Panc1 (cell line): Measurements from ENCODE around the gene BAD. TPM values are rescaled to one million over a fixed set of nuclear protein-coding genes. Genes with fewer than 3 reads are reported as not detected.

Experiments used
- ATAC-seq: fragments of 200-7000 bp; cut with Tn5 transposase; 2 replicates; pipeline ENCODE4 v1.9.1; 2020; ENCODE audit warnings: mild to moderate bottlenecking, moderate library complexity
- BruUV-seq: library from RNA; stranded (reverse); fragments of 400-500 nt; replicated peaks from 2 replicates; lab custom pipeline; 2021; lab: Mats Ljungman, UMichigan
- CTCF ChIA-PET: fragments of 300-600 bp; sonication (Branson Sonifier 250); formaldehyde crosslinking; loops from one replicate; lab custom pipeline; 2022; ENCODE audit warnings: antibody characterized with exemption; lab: Charles Lee
- POLR2A ChIA-PET: fragments of 300-600 bp; sonication (Branson Sonifier 250); formaldehyde crosslinking; loops from one replicate; lab custom pipeline; 2022; ENCODE audit warnings: antibody characterized with exemption; lab: Charles Lee
- DNase-seq: peaks from one replicate; pipeline ENCODE4 v3.0.0-alpha.2; 2010; ENCODE audit warnings: low read depth, low spot score
- H3K27ac ChIP-seq: 2 replicates; pipeline ENCODE4 v1.5.1; 2011; ENCODE audit warnings: mild to moderate bottlenecking, low read length, inconsistent platforms
- H3K27me3 ChIP-seq: fragments of 200-500 bp; sonication (Bioruptor generic); 2 replicates; pipeline ENCODE4 v1.6.0; 2014; ENCODE audit warnings: low read length, inconsistent platforms; ENCODE audit not compliant: control insufficient read depth, insufficient read depth
- H3K36me3 ChIP-seq: fragments of 200-500 bp; sonication (Bioruptor generic); 2 replicates; pipeline ENCODE4 v1.5.1; 2014; ENCODE audit warnings: inconsistent platforms, mild to moderate bottlenecking, low read length, moderate library complexity; ENCODE audit not compliant: control insufficient read depth, insufficient read depth
- H3K4me1 ChIP-seq: 2 replicates; pipeline ENCODE4 v1.5.1; 2011; ENCODE audit warnings: inconsistent platforms, mild to moderate bottlenecking, low read length, moderate library complexity; ENCODE audit not compliant: control insufficient read depth, insufficient read depth
- H3K4me3 ChIP-seq, 2 experiments: 2 replicates each; pipeline ENCODE4 v1.5.1; 2011 to 2012; ENCODE audit warnings: low read depth in 2 of 2, low read length in 2 of 2, mild to moderate bottlenecking in 2 of 2, inconsistent platforms in 1 of 2, moderate library complexity in 1 of 2
- H3K9me3 ChIP-seq: fragments of 200-500 bp; sonication (Bioruptor generic); 2 replicates; pipeline ENCODE4 v1.5.1; 2014; ENCODE audit warnings: low read depth, mild to moderate bottlenecking, inconsistent platforms, low read length, moderate library complexity; ENCODE audit not compliant: control insufficient read depth, insufficient read depth
- POLR2AphosphoS5 ChIP-seq: IDR thresholded peaks from 2 replicates; pipeline ENCODE4 v1.6.1; 2012; ENCODE audit warnings: mild to moderate bottlenecking, low read depth, low read length, moderate library complexity
- SIN3A ChIP-seq: IDR thresholded peaks from 2 replicates; pipeline ENCODE4 v1.6.1; 2012; ENCODE audit warnings: low read depth, mild to moderate bottlenecking, low read length, moderate library complexity, borderline replicate concordance; ENCODE audit not compliant: insufficient read depth
- TCF7L2 ChIP-seq: IDR thresholded peaks from 2 replicates; pipeline ENCODE4 v1.6.1; 2011; ENCODE audit warnings: mild to moderate bottlenecking, low read depth, low read length, inconsistent platforms
- in situ Hi-C: cut with HindIII; loops from 2 replicates; pipeline ENCODE4 v1.10.0; 2016; ENCODE audit warnings: low sequenced_read_pairs, low pct_unique_long_range_greater_than_20kb
- intact Hi-C: fragments of 100-400 bp; cut with micrococcal nuclease; formaldehyde crosslinking; loops from one replicate; pipeline ENCODE4 v1.10.0; 2022; ENCODE audit not compliant: unreplicated experiment
- total RNA-seq: library from RNA; stranded (reverse); gene quantifications from one replicate; pipeline ENCODE4 v1.2.1, GENCODE V29; 2021; ENCODE audit not compliant: unreplicated experiment
- TF ChIP-seq, protein P1 (sequence below): fragments of 450-650 bp; IDR thresholded peaks from 2 replicates; pipeline ENCODE4 v1.5.1; 2017; ENCODE audit warnings: mild to moderate bottlenecking
- TF ChIP-seq, protein P2 (sequence below), 2 experiments: IDR thresholded peaks; 2 replicates each; pipeline ENCODE4 v1.6.1; 2011 to 2012; ENCODE audit warnings: low read depth in 2 of 2, control low read depth in 1 of 2, low read length in 1 of 2, mild to moderate bottlenecking in 1 of 2, moderate library complexity in 1 of 2; ENCODE audit not compliant: insufficient read depth in 1 of 2

Gene BAD
- total RNA-seq, 1 experiment from 2014 or later: 77.7 TPM

DNA sequence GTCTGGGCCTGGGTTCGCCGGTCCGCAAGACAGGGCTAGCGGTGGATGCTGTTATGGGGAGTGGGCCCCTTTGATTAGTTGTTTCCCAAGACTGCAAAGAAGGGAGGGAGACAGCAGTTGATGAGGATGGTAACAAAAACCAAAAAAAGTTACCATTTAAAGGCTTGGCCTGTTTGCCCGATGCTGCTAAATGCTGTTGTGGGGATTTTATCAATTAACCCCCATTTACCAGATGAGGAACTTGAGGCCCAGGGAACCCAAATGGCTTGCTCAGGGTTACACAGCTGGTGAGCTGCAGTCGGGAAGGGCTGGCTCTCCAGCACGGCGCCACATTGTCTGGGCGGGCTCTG lies 61.8 kb downstream of the BAD start:
- no peak for ATAC-seq
- no peak for DNase-seq
- BruUV-seq: no TSS peak
- CTCF ChIA-PET: no interaction called here
- Histone ChIP-seq H3K36me3 (peaks cover 2% of the 10 kb centered on the region), H3K27me3 (no peaks in the 10 kb centered on the region), H3K27ac (no peak overlapping the region), H3K4me3 (no peak overlapping the region), H3K4me1 (peaks cover 5% of the 10 kb centered on the region), H3K9me3 (no peaks in the 10 kb centered on the region)
- in situ Hi-C loops (no loop called here), intact Hi-C loops (no loop called here)
- POLR2A ChIA-PET: no interaction called here
- TF ChIP-seq, protein P1, sequence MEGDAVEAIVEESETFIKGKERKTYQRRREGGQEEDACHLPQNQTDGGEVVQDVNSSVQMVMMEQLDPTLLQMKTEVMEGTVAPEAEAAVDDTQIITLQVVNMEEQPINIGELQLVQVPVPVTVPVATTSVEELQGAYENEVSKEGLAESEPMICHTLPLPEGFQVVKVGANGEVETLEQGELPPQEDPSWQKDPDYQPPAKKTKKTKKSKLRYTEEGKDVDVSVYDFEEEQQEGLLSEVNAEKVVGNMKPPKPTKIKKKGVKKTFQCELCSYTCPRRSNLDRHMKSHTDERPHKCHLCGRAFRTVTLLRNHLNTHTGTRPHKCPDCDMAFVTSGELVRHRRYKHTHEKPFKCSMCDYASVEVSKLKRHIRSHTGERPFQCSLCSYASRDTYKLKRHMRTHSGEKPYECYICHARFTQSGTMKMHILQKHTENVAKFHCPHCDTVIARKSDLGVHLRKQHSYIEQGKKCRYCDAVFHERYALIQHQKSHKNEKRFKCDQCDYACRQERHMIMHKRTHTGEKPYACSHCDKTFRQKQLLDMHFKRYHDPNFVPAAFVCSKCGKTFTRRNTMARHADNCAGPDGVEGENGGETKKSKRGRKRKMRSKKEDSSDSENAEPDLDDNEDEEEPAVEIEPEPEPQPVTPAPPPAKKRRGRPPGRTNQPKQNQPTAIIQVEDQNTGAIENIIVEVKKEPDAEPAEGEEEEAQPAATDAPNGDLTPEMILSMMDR: no peak
- TF ChIP-seq TCF7L2 (no peak), SIN3A (no peak), POLR2AphosphoS5 (no peak)
- TF ChIP-seq, protein P2, sequence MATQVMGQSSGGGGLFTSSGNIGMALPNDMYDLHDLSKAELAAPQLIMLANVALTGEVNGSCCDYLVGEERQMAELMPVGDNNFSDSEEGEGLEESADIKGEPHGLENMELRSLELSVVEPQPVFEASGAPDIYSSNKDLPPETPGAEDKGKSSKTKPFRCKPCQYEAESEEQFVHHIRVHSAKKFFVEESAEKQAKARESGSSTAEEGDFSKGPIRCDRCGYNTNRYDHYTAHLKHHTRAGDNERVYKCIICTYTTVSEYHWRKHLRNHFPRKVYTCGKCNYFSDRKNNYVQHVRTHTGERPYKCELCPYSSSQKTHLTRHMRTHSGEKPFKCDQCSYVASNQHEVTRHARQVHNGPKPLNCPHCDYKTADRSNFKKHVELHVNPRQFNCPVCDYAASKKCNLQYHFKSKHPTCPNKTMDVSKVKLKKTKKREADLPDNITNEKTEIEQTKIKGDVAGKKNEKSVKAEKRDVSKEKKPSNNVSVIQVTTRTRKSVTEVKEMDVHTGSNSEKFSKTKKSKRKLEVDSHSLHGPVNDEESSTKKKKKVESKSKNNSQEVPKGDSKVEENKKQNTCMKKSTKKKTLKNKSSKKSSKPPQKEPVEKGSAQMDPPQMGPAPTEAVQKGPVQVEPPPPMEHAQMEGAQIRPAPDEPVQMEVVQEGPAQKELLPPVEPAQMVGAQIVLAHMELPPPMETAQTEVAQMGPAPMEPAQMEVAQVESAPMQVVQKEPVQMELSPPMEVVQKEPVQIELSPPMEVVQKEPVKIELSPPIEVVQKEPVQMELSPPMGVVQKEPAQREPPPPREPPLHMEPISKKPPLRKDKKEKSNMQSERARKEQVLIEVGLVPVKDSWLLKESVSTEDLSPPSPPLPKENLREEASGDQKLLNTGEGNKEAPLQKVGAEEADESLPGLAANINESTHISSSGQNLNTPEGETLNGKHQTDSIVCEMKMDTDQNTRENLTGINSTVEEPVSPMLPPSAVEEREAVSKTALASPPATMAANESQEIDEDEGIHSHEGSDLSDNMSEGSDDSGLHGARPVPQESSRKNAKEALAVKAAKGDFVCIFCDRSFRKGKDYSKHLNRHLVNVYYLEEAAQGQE (IDR thresholded peaks at IDR 0.05; ENCODE audit: insufficient read depth in 1 of 2, low read depth in 2 of 2, low read length in 1 of 2): no peak

DNA sequence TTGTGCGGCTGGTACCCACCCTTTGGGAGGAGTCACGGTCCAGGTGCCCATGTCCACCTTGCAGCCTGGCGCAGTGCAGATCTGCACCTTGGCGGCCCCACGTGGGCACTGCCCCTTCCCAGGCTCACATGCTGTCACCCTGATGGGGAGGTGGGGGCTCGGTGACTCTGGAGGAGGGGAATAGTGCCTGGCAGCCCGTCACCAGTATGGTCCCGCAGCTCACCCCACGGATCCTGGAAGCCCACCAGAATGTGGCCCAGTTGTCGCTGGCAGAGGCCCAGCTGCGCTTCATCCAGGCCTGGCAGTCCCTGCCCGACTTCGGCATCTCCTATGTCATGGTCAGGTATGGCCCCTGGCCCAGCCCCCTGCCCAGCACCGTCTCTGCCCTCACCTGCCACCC lies 63.7 kb downstream of the BAD start:
- ChIA-PET POLR2A (interaction anchor here (0.5 kb wide), 1 partner anchor 11 kb away, joined by 5 read pairs; no protein-coding TSS in a partner anchor), CTCF (no interaction called here)
- no peak; the same call in 1 of the 2 replicates for ATAC-seq
- H3K4me1 ChIP-seq: no peaks in the 10 kb centered on the region; the same call in none of the 2 replicates
- H3K9me3 ChIP-seq: no peaks in the 10 kb centered on the region
- in situ Hi-C loops: no loop called here
- TF ChIP-seq, protein P1: no peak
- TF ChIP-seq, protein P2 (IDR thresholded peaks at IDR 0.05; ENCODE audit: insufficient read depth in 1 of 2, low read depth in 2 of 2, low read length in 1 of 2): no peak
- TF ChIP-seq SIN3A: no peak
- TF ChIP-seq POLR2AphosphoS5: no peak
- TF ChIP-seq TCF7L2: no peak
- no TSS peak for BruUV-seq
- no peak for DNase-seq
- no peaks in the 10 kb centered on the region for H3K27me3 ChIP-seq
- intact Hi-C loops: no loop called here
- H3K27ac ChIP-seq: no peak overlapping the region
- peaks cover 2% of the 10 kb centered on the region for H3K36me3 ChIP-seq
- H3K4me3 ChIP-seq: no peak overlapping the region
